GM21576 (cell line): Measurements from ENCODE around the gene UBE2K.
"Not testable (repeated sequence)": the region's sequence is repeated elsewhere in the genome, so short reads cannot be mapped to it uniquely, and the experiment has no call there.

Experiments
- ATAC-seq: cut with Tn5 transposase; IDR thresholded peaks from one replicate; pipeline ENCODE4 v1.9.1; 2021; ENCODE audit warnings: mild to moderate bottlenecking, moderate library complexity; ENCODE audit not compliant: unreplicated experiment

The UBE2K gene

GRCh38 chr4:39721788-39722187 is 23.9 kb downstream of the UBE2K start:
- no peak for ATAC-seq

GRCh38 chr4:39729557-39729956 is 31.6 kb downstream of the UBE2K start:
- no peak for ATAC-seq

GRCh38 chr4:39730072-39730471 is 32.1 kb downstream of the UBE2K start:
- ATAC-seq = no peak

GRCh38 chr4:39731908-39732307 is 34.0 kb downstream of the UBE2K start:
- ATAC-seq = no peak

- no peak for ATAC-seq
Measured at GRCh38 chr4:39732728-39733127, 34.8 kb downstream of the UBE2K start.

GRCh38 chr4:39739591-39739990 is 41.7 kb downstream of the UBE2K start:
- not testable (repeated sequence) for ATAC-seq

- no peak for ATAC-seq
Measured at GRCh38 chr4:39741401-39741800, 43.5 kb downstream of the UBE2K start.

GRCh38 chr4:39745920-39746319 is 48.0 kb downstream of the UBE2K start:
- ATAC-seq = no peak

- ATAC-seq = no peak
Measured at GRCh38 chr4:39750216-39750615, 52.3 kb downstream of the UBE2K start.

- ATAC-seq = no peak
Measured at GRCh38 chr4:39754309-39754708, 56.4 kb downstream of the UBE2K start.

- ATAC-seq = no peak
Measured at GRCh38 chr4:39756159-39756558, 58.2 kb downstream of the UBE2K start.

GRCh38 chr4:39758176-39758575 is 60.2 kb downstream of the UBE2K start:
- ATAC-seq = no peak

- ATAC-seq = no peak
Measured at GRCh38 chr4:39759569-39759968, 61.6 kb downstream of the UBE2K start.

GRCh38 chr4:39761005-39761667 is 63.2 kb downstream of the UBE2K start:
- ATAC-seq = no peak

GRCh38 chr4:39763714-39764572 is 66.0 kb downstream of the UBE2K start:
- ATAC-seq = no peak

- ATAC-seq = no peak
Measured at GRCh38 chr4:39770005-39770404, 72.1 kb downstream of the UBE2K start.

GRCh38 chr4:39770471-39770870 is 72.5 kb downstream of the UBE2K start:
- no peak for ATAC-seq

- no peak for ATAC-seq
Measured at GRCh38 chr4:39770969-39771724, 73.2 kb downstream of the UBE2K start.

GRCh38 chr4:39781988-39782387 is 84.1 kb downstream of the UBE2K start:
- ATAC-seq = not testable (repeated sequence)

- no peak for ATAC-seq
Measured at GRCh38 chr4:39785083-39785482, 87.1 kb downstream of the UBE2K start.

- ATAC-seq = no peak
Measured at GRCh38 chr4:39786838-39787237, 88.9 kb downstream of the UBE2K start.

- ATAC-seq = no peak
Measured at GRCh38 chr4:39792128-39792527, 94.2 kb downstream of the UBE2K start.
